Measurements from ENCODE around the gene ZNF717.
"Not testable (repeated sequence)": the region's sequence is repeated elsewhere in the genome, so short reads cannot be mapped to it uniquely, and the experiment has no call there.

Gene ZNF717

GRCh38 chr3:75785081-75785755, at the start of gene ZNF717:
Gene ZNF717, minus strand, starts transcription at chr3:75785549. Its CDS starts 2,187 bp downstream, at chr3:75783362.
- peak; percentile 92 for DNase-seq

GRCh38 chr3:75831076-75831475, 45.7 kb upstream of the ZNF717 start:
- not testable (repeated sequence) for DNase-seq

GRCh38 chr3:75818019-75818418, 32.7 kb upstream of the ZNF717 start:
- DNase-seq: peak; percentile 7

GRCh38 chr3:75816287-75817180, 31.2 kb upstream of the ZNF717 start:
- not testable (repeated sequence) for DNase-seq

DNA sequence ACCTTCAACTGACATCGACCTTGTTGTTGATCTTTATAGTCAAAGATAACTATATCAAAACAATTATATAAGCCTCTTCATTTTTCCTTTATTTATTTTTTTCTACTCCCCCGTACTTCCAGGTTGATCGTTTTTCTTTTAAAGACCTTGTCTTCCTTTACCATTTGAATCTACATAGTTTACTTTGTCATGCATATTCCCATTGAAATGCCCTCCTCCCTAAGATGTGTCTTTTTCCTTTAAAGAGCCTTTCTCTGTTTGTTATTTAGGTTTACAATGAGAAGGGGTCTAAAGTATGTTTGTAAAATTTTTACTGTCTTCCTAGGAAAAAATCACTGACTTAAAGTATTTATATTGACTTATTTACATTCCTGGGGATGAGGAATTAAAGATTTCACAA, 29.4 kb upstream of the ZNF717 start:
- DNase-seq: no peak

- no peak for DNase-seq
Measured at GRCh38 chr3:75782506-75782905, 2.8 kb downstream of the ZNF717 start.

GRCh38 chr3:75781079-75781745, 4.1 kb downstream of the ZNF717 start:
- DNase-seq: peak; percentile 21

GRCh38 chr3:75777742-75778141, 7.6 kb downstream of the ZNF717 start:
- not testable (repeated sequence) for DNase-seq

DNA sequence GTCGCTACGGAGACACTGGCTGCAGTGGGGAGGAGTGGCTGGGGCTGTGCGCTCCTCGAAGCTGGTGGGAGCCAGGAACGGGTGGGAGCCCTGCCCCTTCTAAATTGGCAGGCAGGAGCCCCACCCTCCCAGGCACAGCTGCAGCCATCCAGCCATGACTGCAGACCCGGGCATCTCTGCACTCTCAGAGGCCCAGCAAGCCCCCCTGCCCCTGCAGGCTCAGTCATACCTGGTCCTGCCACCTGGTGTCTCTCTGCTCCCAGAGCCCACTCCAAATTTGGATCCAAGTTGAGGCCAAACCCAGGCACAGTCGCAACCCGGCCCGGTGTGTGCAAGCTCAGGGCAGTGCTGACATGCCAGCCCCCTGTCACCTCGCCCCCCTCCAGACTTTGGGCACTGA, 13.7 kb downstream of the ZNF717 start:
- not testable (repeated sequence) for DNase-seq

DNA sequence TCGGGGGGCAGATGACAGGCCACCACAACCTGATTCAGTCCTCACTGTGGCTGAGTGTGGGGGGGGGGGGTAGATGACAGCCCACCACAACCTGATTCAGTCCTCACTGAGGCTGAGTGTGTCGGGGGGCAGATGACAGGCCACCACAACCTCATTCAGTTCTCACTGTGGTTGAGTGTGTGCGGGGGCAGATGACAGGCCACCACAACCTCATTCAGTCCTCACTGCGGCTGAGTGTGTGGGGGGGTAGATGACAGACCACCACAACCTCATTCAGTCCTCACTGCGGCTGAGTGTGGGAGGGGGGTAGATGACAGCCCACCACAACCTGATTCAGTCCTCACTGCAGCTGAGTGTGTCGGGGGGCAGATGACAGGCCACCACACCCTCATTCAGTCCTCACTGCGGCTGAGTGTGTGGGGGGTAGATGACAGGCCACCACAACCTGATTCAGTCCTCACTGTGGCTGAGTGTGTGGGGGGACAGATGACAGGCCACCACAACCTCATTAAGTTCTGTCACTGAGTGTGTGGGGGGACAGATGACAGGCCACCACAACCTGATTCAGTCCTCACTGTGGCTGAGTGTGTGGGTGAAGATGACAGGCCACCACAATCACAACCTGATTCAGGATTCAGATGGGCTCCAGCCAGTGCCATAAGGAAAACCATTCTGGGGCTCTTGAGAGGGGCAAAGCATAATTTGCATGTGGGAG, 16.9 kb downstream of the ZNF717 start:
- no peak for DNase-seq

GRCh38 chr3:75737831-75738493, 47.4 kb downstream of the ZNF717 start:
- DNase-seq: no peak

DNA sequence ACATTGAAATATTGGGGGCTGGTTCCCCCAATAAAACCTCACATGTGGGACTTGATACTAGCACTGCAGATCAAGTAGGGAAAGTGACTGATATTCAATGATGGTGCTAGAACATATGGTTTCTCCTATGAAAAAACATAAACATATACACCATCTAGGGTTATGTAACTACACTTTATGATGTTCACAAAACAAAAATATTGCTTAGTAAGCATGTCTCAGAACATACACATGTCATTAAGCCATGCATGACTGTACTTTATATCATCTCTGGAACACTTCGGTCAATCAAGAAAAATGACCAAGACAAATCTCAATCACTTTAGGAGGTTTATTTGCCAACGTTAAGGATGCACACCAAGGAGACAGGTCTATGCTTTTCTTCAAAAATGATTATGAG, 57.4 kb downstream of the ZNF717 start:
- no peak for DNase-seq

DNA sequence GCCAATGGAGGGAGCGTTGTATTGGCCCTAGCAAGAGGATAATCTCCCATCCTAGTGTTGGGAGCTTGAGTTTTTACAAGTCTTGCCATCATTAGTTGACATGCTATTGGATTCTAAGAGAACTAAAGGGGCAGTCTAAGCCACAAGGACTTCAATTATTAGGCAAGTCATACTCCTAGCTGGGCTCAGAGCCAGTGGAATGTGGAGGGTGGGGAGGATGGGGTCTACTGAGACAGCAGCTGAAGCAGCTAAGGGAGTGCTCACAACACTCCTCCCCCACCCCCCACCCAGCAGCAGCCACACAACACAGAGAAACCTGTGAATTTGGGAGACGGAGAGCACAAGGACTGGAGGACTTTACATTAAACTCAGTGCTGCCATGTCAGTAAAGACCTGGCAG, 93.3 kb downstream of the ZNF717 start:
- DNase-seq: no peak

- DNase-seq: no peak
Measured at GRCh38 chr3:75687323-75687722, 98.0 kb downstream of the ZNF717 start.
